ENCODE measurements around the gene DMXL2.

DNA sequence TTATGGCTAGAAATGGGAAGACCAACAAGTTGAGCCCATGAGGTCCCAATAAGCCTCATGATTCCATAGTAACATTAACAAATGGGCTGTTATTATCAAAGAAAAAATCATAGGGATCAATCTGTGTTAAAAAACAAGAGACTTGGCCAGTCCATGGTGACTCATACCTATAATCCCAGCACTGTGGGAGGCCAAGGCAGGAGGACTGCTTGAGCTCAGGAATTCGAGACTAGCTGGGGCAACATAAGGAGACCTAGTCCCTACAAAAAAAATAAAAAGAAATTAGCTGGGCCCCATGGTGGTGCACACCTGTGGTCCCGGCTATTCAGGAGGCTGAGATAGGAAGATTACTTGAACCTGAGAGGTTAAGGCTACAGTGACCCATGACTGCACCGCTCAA, 124.8 kb downstream of the DMXL2 start:
- TF ChIP-seq, protein P1, sequence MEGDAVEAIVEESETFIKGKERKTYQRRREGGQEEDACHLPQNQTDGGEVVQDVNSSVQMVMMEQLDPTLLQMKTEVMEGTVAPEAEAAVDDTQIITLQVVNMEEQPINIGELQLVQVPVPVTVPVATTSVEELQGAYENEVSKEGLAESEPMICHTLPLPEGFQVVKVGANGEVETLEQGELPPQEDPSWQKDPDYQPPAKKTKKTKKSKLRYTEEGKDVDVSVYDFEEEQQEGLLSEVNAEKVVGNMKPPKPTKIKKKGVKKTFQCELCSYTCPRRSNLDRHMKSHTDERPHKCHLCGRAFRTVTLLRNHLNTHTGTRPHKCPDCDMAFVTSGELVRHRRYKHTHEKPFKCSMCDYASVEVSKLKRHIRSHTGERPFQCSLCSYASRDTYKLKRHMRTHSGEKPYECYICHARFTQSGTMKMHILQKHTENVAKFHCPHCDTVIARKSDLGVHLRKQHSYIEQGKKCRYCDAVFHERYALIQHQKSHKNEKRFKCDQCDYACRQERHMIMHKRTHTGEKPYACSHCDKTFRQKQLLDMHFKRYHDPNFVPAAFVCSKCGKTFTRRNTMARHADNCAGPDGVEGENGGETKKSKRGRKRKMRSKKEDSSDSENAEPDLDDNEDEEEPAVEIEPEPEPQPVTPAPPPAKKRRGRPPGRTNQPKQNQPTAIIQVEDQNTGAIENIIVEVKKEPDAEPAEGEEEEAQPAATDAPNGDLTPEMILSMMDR (IDR thresholded peaks at IDR 0.05) = no peak
- no peak for TF ChIP-seq POLR2A (IDR thresholded peaks at IDR 0.05)
